Transverse colon (tissue), 4 donors: Measurements from ENCODE around the gene SYNDIG1L. TPM values are rescaled to one million over a fixed set of nuclear protein-coding genes. Genes with fewer than 3 reads are reported as not detected.

Source experiments
- DNase-seq: peaks from one replicate; pipeline ENCODE4 v3.0.0-alpha.2; 2019
- H3K27ac ChIP-seq, 4 donors: fragments of 200-600 bp; sonication (generic); 2 replicates each; pipeline ENCODE4 v1.5.1; 2016 to 2018; ENCODE audit warnings: inconsistent platforms in 4 of 4
- H3K27me3 ChIP-seq: fragments of 200-600 bp; sonication (generic); 2 replicates; pipeline ENCODE4 v1.5.1; 2017; ENCODE audit warnings: inconsistent platforms
- H3K36me3 ChIP-seq, 4 donors: fragments of 200-600 bp; sonication (generic); 2 replicates each; pipeline ENCODE4 v1.5.1; 2017 to 2019; ENCODE audit warnings: inconsistent platforms in 4 of 4
- H3K4me1 ChIP-seq, 4 donors: fragments of 200-600 bp; sonication (generic); 2 replicates each; pipeline ENCODE4 v1.5.1; 2017 to 2020; ENCODE audit warnings: inconsistent platforms in 4 of 4
- H3K4me3 ChIP-seq, 4 donors: fragments of 200-600 bp; sonication (generic); 1 replicate in 1 of 4; 2 replicates in 3 of 4; pipeline versions ENCODE4 v1.5.1 to v1.6.1; 2017 to 2019; ENCODE audit warnings: inconsistent platforms in 4 of 4
- H3K9me3 ChIP-seq, 2 donors: fragments of 200-600 bp; sonication (generic); 2 replicates each; pipeline ENCODE4 v1.5.1; 2017 to 2019; ENCODE audit warnings: inconsistent platforms in 2 of 2
- CTCF ChIP-seq, 5 experiments: fragments of 200-600 bp in 3 of 5; fragments of 450-650 bp in 2 of 5; sonication (generic) in 3 of 5; IDR thresholded peaks; 1 replicate in 2 of 5; 2 replicates in 3 of 5; pipeline ENCODE4 v1.5.1; 2016 to 2017; ENCODE audit warnings: antibody characterized with exemption in 5 of 5, inconsistent platforms in 3 of 5, mild to moderate bottlenecking in 2 of 5, moderate library complexity in 1 of 5
- EP300 ChIP-seq: sonication (generic); formaldehyde crosslinking; IDR thresholded peaks from one replicate; pipeline ENCODE4 v1.6.1; 2017; ENCODE audit warnings: antibody characterized with exemption, low read depth
- POLR2A ChIP-seq: fragments of 450-650 bp; IDR thresholded peaks from one replicate; pipeline ENCODE4 v1.6.1; 2016; ENCODE audit warnings: antibody characterized with exemption, mild to moderate bottlenecking, moderate library complexity
- POLR2AphosphoS5 ChIP-seq, 3 donors: sonication (generic); formaldehyde crosslinking; IDR thresholded peaks; one replicate each; pipeline ENCODE4 v1.6.1; 2016; ENCODE audit warnings: antibody characterized with exemption in 3 of 3
- WGBS, 2 donors: methylation state at CpG; one replicate each; pipeline ENCODE4 v1.1.5; 2018; ENCODE audit warnings: low coverage in 1 of 2; 5-methylcytosine and 5-hydroxymethylcytosine counted together
- in situ Hi-C, 4 donors: fragments of 200-750 bp; cut with MboI; loops; one replicate each; pipeline versions ENCODE4 v1.15.0 to v1.15.1; 2017; ENCODE audit warnings: low sequenced_read_pairs in 3 of 4, low pct_ligation_motif_present in 1 of 4, low pct_unique_long_range_greater_than_20kb in 1 of 4
- intact Hi-C: fragments of 100-400 bp; cut with DNase I; formaldehyde crosslinking; loops from one replicate; pipeline ENCODE4 v1.15.1; 2023; ENCODE audit warnings: low total_unique reads
- total RNA-seq, 4 donors: library from RNA; depleted of rRNA; stranded (reverse); fragments of >200 nt; gene quantifications; one replicate each; pipeline ENCODE4 v1.1.0, GENCODE V29; 2016

Gene SYNDIG1L
- total RNA-seq, 4 donors from 2014 or later, result 0.32 TPM; not detected in 3

DNA sequence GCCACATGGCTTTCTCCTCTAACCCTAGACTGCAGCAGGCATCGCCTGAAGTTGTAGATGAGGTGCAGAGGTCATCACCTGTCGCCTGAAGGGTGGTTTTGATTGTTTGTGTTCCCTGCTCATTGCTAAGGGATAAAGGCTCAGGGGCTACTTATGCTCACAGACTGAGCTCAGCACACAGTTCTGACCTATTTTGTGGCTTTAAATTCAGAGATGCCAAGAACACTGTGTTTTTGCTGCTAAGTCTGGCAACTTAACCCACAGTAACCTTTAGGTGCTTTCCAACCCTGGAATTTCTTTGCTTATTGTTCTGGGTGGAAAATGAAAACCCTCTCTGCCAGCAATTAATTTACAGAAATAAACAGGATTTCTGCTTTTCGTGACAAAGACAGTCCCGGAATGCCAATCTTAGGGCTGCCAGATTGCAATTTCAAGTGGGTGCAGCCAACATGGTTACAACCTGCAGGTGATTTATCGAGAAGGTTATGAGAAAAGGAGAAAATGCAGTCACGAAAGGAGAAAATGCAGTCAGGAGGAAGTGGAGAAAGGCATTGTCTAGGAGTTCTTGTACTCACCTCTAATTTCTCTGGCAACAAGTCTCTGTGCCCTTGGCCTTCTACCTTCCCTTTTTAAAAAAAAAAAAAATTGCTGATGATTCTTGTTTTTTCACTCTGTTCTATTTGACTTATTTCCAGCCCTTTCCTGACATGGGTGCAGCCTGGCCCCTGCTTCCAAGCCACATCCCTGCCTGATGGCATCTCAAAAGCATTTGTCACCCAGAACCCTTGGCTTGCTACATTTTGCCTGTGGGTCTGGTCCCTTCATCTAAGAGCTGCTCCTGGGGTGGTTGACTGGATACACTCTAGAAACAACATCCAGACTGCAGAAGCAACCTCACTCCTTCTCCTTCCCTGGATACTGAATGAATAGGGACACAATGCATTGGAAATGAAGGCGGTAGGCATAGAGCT lies 43.8 kb upstream of the SYNDIG1L start:
- no peak for DNase-seq
- 78 to 87% methylated on average over 5 to 7 of the region's 7 CpGs for WGBS, 2 donors
- Histone ChIP-seq H3K4me3 (no peak overlapping the region), H3K36me3 (peaks cover 0 to 8% (median 0%) of the 10 kb centered on the region in 4 donors), H3K27me3 (no peaks in the 10 kb centered on the region), H3K9me3 (no peaks in the 10 kb centered on the region), H3K4me1 (no peaks in the 10 kb centered on the region), H3K27ac (no peak overlapping the region)
- in situ Hi-C loops (loop anchor here in 2 of 4 donors (10.0 kb wide), 1 partner anchor 105 kb away; no protein-coding TSS in a partner anchor), intact Hi-C loops (loop anchor here (10.0 kb wide), 1 partner anchor 105 kb away; no protein-coding TSS in a partner anchor)
- TF ChIP-seq CTCF (IDR thresholded peaks at IDR 0.05) (no peak), EP300 (no peak), POLR2A (no peak)

DNA sequence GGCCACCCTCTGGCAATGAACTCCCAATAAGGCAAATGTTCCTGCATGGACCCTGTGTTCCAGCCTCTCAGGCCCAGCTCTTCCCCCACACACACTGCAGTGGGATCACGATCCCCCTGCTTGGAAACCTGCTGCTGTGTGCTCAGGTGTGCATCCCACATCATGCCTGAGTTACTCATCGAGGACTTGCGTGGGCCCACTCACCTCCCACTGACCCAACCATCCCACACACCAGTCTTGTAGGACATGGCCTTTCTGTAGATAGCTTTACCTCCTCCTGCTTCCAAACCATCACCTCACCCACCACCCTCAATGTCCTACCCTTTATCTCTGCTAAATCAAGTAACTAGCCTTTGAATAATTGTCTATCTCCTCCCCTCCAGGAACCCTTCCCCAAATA lies 42.5 kb upstream of the SYNDIG1L start:
- no peak for TF ChIP-seq POLR2A
- TF ChIP-seq POLR2AphosphoS5 (IDR thresholded peaks at IDR 0.05), result no peak
- no peak for TF ChIP-seq CTCF (IDR thresholded peaks at IDR 0.05)
- TF ChIP-seq EP300, result no peak
- H3K4me3 ChIP-seq, result no peak overlapping the region
- no peaks in the 10 kb centered on the region for H3K27me3 ChIP-seq
- intact Hi-C loops (no loop called here), in situ Hi-C loops (no loop called here)
- DNase-seq, result no peak
- no peak overlapping the region for H3K27ac ChIP-seq
- H3K4me1 ChIP-seq, result no peaks in the 10 kb centered on the region
- no peaks in the 10 kb centered on the region for H3K9me3 ChIP-seq
- H3K36me3 ChIP-seq, result peaks cover 0 to 3% (median 0%) of the 10 kb centered on the region in 4 donors
- WGBS, 2 donors, result 84% methylated on average over 3 of the region's 3 CpGs; no CpG with 5 or more reads in 1 of the 2 donors

GRCh38 chr14:74465335-74465734 lies 39.3 kb upstream of the SYNDIG1L start:
- H3K27me3 ChIP-seq, result no peaks in the 10 kb centered on the region
- H3K4me3 ChIP-seq, result no peak overlapping the region
- in situ Hi-C loops (no loop called here), intact Hi-C loops (no loop called here)
- H3K36me3 ChIP-seq, result no peaks in the 10 kb centered on the region
- no peak overlapping the region for H3K27ac ChIP-seq
- H3K4me1 ChIP-seq, result no peaks in the 10 kb centered on the region
- no peaks in the 10 kb centered on the region for H3K9me3 ChIP-seq
- no peak for TF ChIP-seq POLR2AphosphoS5 (IDR thresholded peaks at IDR 0.05)
- no peak for TF ChIP-seq POLR2A
- no peak for TF ChIP-seq CTCF (IDR thresholded peaks at IDR 0.05)
- no peak for TF ChIP-seq EP300
- DNase-seq, result no peak
- 93 to 100% methylated on average over 1 to 2 of the region's 2 CpGs for WGBS, 2 donors

DNA sequence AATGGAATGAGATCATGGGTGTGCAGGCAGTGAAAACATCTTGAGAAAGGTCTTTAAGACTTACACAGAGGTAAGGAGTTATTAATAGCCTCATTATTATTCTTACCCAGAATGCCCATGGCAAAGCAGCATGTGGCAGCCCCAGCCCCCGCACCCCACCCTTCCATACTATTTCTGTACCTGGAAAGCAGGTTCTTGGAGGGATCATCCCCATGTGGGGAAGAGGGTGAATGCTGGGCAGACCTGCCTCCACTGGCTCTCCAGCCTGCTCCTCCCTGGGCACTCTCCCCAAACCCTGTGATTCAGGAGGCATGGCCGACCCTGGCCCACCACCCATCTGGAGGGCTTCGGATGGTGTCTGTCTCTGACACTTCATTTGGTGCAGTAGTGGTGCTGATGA lies 38.8 kb upstream of the SYNDIG1L start:
- Histone ChIP-seq H3K27ac (no peak overlapping the region), H3K36me3 (no peaks in the 10 kb centered on the region), H3K4me1 (no peaks in the 10 kb centered on the region), H3K4me3 (no peak overlapping the region), H3K27me3 (no peaks in the 10 kb centered on the region), H3K9me3 (no peaks in the 10 kb centered on the region)
- intact Hi-C loops (no loop called here), in situ Hi-C loops (no loop called here)
- WGBS, 2 donors, result 98% methylated on average over 3 of the region's 3 CpGs; no CpG with 5 or more reads in 1 of the 2 donors
- no peak for DNase-seq
- no peak for TF ChIP-seq POLR2AphosphoS5 (IDR thresholded peaks at IDR 0.05)
- TF ChIP-seq POLR2A, result no peak
- TF ChIP-seq EP300, result no peak
- no peak for TF ChIP-seq CTCF (IDR thresholded peaks at IDR 0.05)
